ENCODE results near the gene CADM1. TPM values are rescaled to one million over a fixed set of nuclear protein-coding genes. Genes with fewer than 3 reads are reported as not detected.

Gene CADM1
- total and polyA plus RNA-seq, 2 experiments from 2014 or later, result 16.5 to 18.0 TPM

- Histone ChIP-seq H2AFZ (no peak overlapping the region), H3K4me2 (no peak overlapping the region), H3K79me2 (replicated peaks; ENCODE audit: insufficient read depth) (no peaks in the 10 kb centered on the region), H3K27me3 (ENCODE audit: insufficient read depth) (no peaks in the 10 kb centered on the region), H4K20me1 (replicated peaks; ENCODE audit: insufficient read depth) (no peaks in the 10 kb centered on the region), H3K9me2 (ENCODE audit: insufficient read depth) (peaks cover 4% of the 10 kb centered on the region; the same call in 1 of the 2 replicates), H3K27ac (ENCODE audit: low read depth) (no peak overlapping the region), H3K36me3 (ENCODE audit: insufficient read depth) (no peaks in the 10 kb centered on the region), H3K4me3 (no peak overlapping the region), H3F3A (replicated peaks; ENCODE audit: low read depth) (no peaks in the 10 kb centered on the region), H3K4me1 (ENCODE audit: insufficient read depth) (peaks cover 26% of the 10 kb centered on the region)
- Mint-ChIP-seq H3K27me3 (ENCODE audit: insufficient read depth, low read depth, poor library complexity) (peaks cover 7% of the 10 kb centered on the region), H3K36me3 (ENCODE audit: low read depth) (no peaks in the 10 kb centered on the region), H3K27ac (no peak overlapping the region), H3K9me3 (no peaks in the 10 kb centered on the region; the same call in 2 of the 3 replicates), H3K4me3 (no peak overlapping the region), H3K4me1 (peaks cover 37% of the 10 kb centered on the region)
- DNase-seq (ENCODE audit: low spot score), result no peak
- no peak for ATAC-seq
- TF ChIP-seq ZNF114 (CRISPR knock-in tag; IDR thresholded peaks at IDR 0.05) (no peak), EZH2 (IDR thresholded peaks at IDR 0.05; ENCODE audit: low read depth, unreplicated experiment) (no peak), STAT1 (IDR thresholded peaks at IDR 0.05; ENCODE audit: unreplicated experiment) (no peak), ZNF331 (CRISPR knock-in tag; IDR thresholded peaks at IDR 0.05; ENCODE audit: low read depth) (no peak), POLR2AphosphoS5 (IDR thresholded peaks at IDR 0.05; ENCODE audit: low read depth) (no peak), ETS1 (IDR thresholded peaks at IDR 0.05) (no peak), CREB1 (CRISPR knock-in tag; IDR thresholded peaks at IDR 0.05; ENCODE audit: low read depth) (no peak), EZH2phosphoT487 (IDR thresholded peaks at IDR 0.05; ENCODE audit: unreplicated experiment) (no peak), NANOG (IDR thresholded peaks at IDR 0.05; ENCODE audit: borderline replicate concordance) (no peak)
These were observed 48.0 kb upstream of the CADM1 start for GRCh38 chr11:115552151-115552772.

DNA sequence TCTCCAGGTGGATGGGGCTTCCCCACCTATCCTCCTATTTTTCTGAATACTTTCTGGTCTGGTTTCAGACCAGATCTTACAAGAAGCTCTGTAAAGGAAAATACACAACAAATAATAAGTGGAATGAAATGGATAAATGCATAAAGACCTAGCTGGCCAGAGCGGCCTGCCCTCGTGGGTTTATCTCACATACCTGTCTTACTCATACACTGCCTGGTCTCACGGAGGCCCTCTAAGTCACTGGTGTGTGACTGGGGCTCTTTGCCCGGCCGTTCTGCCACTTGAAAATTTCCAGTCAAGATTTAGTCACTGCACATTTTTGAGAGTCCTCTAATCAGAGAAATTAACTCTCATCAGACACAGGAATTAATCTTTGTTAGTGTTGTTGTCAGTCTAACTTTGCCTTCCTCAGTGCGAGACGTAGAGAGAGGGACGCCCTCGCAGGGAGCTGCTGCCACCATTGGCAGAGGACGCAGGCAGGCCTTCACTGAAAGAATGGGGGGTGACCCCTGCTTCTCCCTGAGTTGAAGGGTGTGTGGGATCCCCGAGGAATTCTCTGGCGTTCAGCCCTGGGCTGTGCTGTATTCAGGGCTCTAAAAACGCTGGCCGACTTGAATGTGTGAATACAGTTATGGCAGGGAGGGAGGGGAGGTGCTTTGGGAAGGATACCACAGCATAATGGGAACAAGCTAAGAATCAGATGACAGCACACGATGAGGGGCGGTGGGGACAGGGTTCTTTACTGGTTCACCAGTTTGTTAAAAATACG lies 46.3 kb upstream of the CADM1 start:
- no peaks in the 10 kb centered on the region for H3K79me2 ChIP-seq (replicated peaks; ENCODE audit: insufficient read depth)
- Mint-ChIP-seq H3K27ac (no peak overlapping the region), H3K9me3 (no peaks in the 10 kb centered on the region; the same call in 2 of the 3 replicates), H3K27me3 (ENCODE audit: insufficient read depth, low read depth, poor library complexity) (peaks cover 7% of the 10 kb centered on the region), H3K4me1 (peaks cover 34% of the 10 kb centered on the region), H3K36me3 (ENCODE audit: low read depth) (no peaks in the 10 kb centered on the region), H3K4me3 (no peak overlapping the region)
- H3K36me3 ChIP-seq (ENCODE audit: insufficient read depth), result no peaks in the 10 kb centered on the region
- H3K27ac ChIP-seq (ENCODE audit: low read depth), result no peak overlapping the region
- H3K27me3 ChIP-seq (ENCODE audit: insufficient read depth), result no peaks in the 10 kb centered on the region
- no peak overlapping the region for H3K4me3 ChIP-seq
- DNase-seq (ENCODE audit: low spot score) (no peak), ATAC-seq (no peak)
- H3F3A ChIP-seq (replicated peaks; ENCODE audit: low read depth), result no peaks in the 10 kb centered on the region
- H4K20me1 ChIP-seq (replicated peaks; ENCODE audit: insufficient read depth), result no peaks in the 10 kb centered on the region
- peaks cover 26% of the 10 kb centered on the region for H3K4me1 ChIP-seq (ENCODE audit: insufficient read depth)
- H2AFZ ChIP-seq, result no peak overlapping the region
- H3K4me2 ChIP-seq, result no peak overlapping the region
- peaks cover 16% of the 10 kb centered on the region for H3K9me2 ChIP-seq (ENCODE audit: insufficient read depth)
- TF ChIP-seq EZH2 (IDR thresholded peaks at IDR 0.05; ENCODE audit: low read depth, unreplicated experiment) (no peak), CTCF (conservative IDR thresholded peaks at IDR 0.05; ENCODE audit: low read depth in 2 of 2) (no peak), CREB1 (CRISPR knock-in tag; IDR thresholded peaks at IDR 0.05; ENCODE audit: low read depth) (no peak), JUNB (IDR thresholded peaks at IDR 0.05; ENCODE audit: unreplicated experiment) (no peak), STAT1 (IDR thresholded peaks at IDR 0.05; ENCODE audit: unreplicated experiment) (no peak), ZNF114 (CRISPR knock-in tag; IDR thresholded peaks at IDR 0.05) (no peak)
